ENCODE measurements around the gene DNAH3. TPM values are rescaled to one million over a fixed set of nuclear protein-coding genes. Genes with fewer than 3 reads are reported as not detected.

DNAH3 gene
- total RNA-seq, 2 donors from 2014 or later = 0.40 to 0.82 TPM

- Histone ChIP-seq H3K4me1 (ENCODE audit: control insufficient read depth, insufficient read depth, low read length) (no peaks in the 10 kb centered on the region), H3K9ac (ENCODE audit: extremely low read depth, low read length, poor library complexity, severe bottlenecking) (no peak overlapping the region), H3K27me3 (ENCODE audit: control insufficient read depth, insufficient read depth, low read length, poor library complexity, severe bottlenecking) (no peaks in the 10 kb centered on the region), H3K4me3 (ENCODE audit: low read length) (no peak overlapping the region), H3K27ac (ENCODE audit: low read depth, low read length) (no peak overlapping the region), H3K36me3 (ENCODE audit: control insufficient read depth, insufficient read depth, low read length) (peaks cover 58% of the 10 kb centered on the region), H3K9me3 (ENCODE audit: control insufficient read depth, low read length) (no peaks in the 10 kb centered on the region)
- no peaks in the 10 kb centered on the region for H3K9me3 Mint-ChIP-seq
- H3K4me3 Mint-ChIP-seq = no peak overlapping the region
- H3K36me3 Mint-ChIP-seq (ENCODE audit: low read depth) = peaks cover 40% of the 10 kb centered on the region
- TF ChIP-seq CTCF (conservative IDR thresholded peaks at IDR 0.05) = no peak
- no peaks in the 10 kb centered on the region for H3K4me1 Mint-ChIP-seq
- H3K27ac Mint-ChIP-seq = no peak overlapping the region
- WGBS, 2 experiments (ENCODE audit: insufficient coverage in 1 of 2, insufficient read length in 1 of 2) = 95 to 97% methylated on average over 5 to 7 of the region's 7 CpGs
- H3K27me3 Mint-ChIP-seq (ENCODE audit: insufficient read depth) = peaks cover 15% of the 10 kb centered on the region
- DNase-seq = no peak
These were observed 12.1 kb upstream of the DNAH3 start for GRCh38 chr16:21162661-21163151.

- Mint-ChIP-seq H3K27me3 (ENCODE audit: insufficient read depth) (peaks cover 21% of the 10 kb centered on the region), H3K4me1 (no peaks in the 10 kb centered on the region), H3K27ac (no peak overlapping the region), H3K4me3 (no peak overlapping the region), H3K36me3 (ENCODE audit: low read depth) (peaks cover 36% of the 10 kb centered on the region), H3K9me3 (no peaks in the 10 kb centered on the region)
- no peak for TF ChIP-seq CTCF (conservative IDR thresholded peaks at IDR 0.05)
- Histone ChIP-seq H3K27ac (ENCODE audit: low read depth, low read length) (no peak overlapping the region), H3K9ac (ENCODE audit: extremely low read depth, low read length, poor library complexity, severe bottlenecking) (no peak overlapping the region), H3K9me3 (ENCODE audit: control insufficient read depth, low read length) (no peaks in the 10 kb centered on the region), H3K4me1 (ENCODE audit: control insufficient read depth, insufficient read depth, low read length) (no peaks in the 10 kb centered on the region), H3K4me3 (ENCODE audit: low read length) (no peak overlapping the region), H3K27me3 (ENCODE audit: control insufficient read depth, insufficient read depth, low read length, poor library complexity, severe bottlenecking) (no peaks in the 10 kb centered on the region), H3K36me3 (ENCODE audit: control insufficient read depth, insufficient read depth, low read length) (peaks cover 45% of the 10 kb centered on the region)
- no peak for DNase-seq
- 92 to 100% methylated on average over 1 to 2 of the region's 2 CpGs for WGBS, 2 experiments (ENCODE audit: insufficient coverage in 1 of 2, insufficient read length in 1 of 2)
These were observed 10.6 kb upstream of the DNAH3 start for GRCh38 chr16:21161211-21161610.

- DNase-seq = no peak
- 86 to 100% methylated on average over 1 of the region's 1 CpG for WGBS, 2 experiments (ENCODE audit: insufficient coverage in 1 of 2, insufficient read length in 1 of 2)
- Histone ChIP-seq H3K36me3 (ENCODE audit: control insufficient read depth, insufficient read depth, low read length) (peaks cover 42% of the 10 kb centered on the region), H3K27me3 (ENCODE audit: control insufficient read depth, insufficient read depth, low read length, poor library complexity, severe bottlenecking) (no peaks in the 10 kb centered on the region), H3K9me3 (ENCODE audit: control insufficient read depth, low read length) (no peaks in the 10 kb centered on the region), H3K9ac (ENCODE audit: extremely low read depth, low read length, poor library complexity, severe bottlenecking) (no peak overlapping the region), H3K27ac (ENCODE audit: low read depth, low read length) (no peak overlapping the region), H3K4me3 (ENCODE audit: low read length) (no peak overlapping the region), H3K4me1 (ENCODE audit: control insufficient read depth, insufficient read depth, low read length) (no peaks in the 10 kb centered on the region)
- no peaks in the 10 kb centered on the region for H3K9me3 Mint-ChIP-seq
- peaks cover 5% of the 10 kb centered on the region for H3K4me1 Mint-ChIP-seq
- TF ChIP-seq CTCF (conservative IDR thresholded peaks at IDR 0.05) = no peak
- H3K27me3 Mint-ChIP-seq (ENCODE audit: insufficient read depth) = peaks cover 21% of the 10 kb centered on the region
- no peak overlapping the region for H3K4me3 Mint-ChIP-seq
- peaks cover 33% of the 10 kb centered on the region for H3K36me3 Mint-ChIP-seq (ENCODE audit: low read depth)
- H3K27ac Mint-ChIP-seq = no peak overlapping the region
These were observed 9.6 kb upstream of the DNAH3 start for GRCh38 chr16:21160276-21160675.

All from endodermal cell (in vitro differentiated cells).